Measurements from ENCODE around the gene PHACTR2.

DNA sequence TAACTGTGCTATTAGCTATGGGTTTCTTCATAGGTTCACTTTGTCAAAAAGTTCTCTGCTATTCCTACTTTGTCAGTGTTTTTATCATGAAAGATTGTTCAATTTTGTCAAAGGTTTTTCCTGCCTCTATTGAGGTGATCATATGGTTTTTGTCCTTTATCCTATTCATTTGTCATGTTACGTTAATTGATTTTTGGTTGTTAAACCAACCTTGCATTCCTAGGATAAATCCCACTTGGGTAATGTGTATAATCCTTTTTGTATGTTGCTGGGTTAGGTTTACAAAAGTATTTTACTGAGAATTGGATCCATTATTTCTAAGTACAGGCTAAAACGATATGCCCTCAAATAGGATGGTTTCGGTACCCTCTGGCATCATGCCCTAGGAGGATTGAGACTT lies 5.0 kb downstream of the PHACTR2 start:
- TF ChIP-seq POLR2A (IDR thresholded peaks at IDR 0.05) (no peak), POLR2AphosphoS5 (IDR thresholded peaks at IDR 0.05) (no peak), EP300 (IDR thresholded peaks at IDR 0.05) (no peak)
- TF ChIP-seq, protein P1, sequence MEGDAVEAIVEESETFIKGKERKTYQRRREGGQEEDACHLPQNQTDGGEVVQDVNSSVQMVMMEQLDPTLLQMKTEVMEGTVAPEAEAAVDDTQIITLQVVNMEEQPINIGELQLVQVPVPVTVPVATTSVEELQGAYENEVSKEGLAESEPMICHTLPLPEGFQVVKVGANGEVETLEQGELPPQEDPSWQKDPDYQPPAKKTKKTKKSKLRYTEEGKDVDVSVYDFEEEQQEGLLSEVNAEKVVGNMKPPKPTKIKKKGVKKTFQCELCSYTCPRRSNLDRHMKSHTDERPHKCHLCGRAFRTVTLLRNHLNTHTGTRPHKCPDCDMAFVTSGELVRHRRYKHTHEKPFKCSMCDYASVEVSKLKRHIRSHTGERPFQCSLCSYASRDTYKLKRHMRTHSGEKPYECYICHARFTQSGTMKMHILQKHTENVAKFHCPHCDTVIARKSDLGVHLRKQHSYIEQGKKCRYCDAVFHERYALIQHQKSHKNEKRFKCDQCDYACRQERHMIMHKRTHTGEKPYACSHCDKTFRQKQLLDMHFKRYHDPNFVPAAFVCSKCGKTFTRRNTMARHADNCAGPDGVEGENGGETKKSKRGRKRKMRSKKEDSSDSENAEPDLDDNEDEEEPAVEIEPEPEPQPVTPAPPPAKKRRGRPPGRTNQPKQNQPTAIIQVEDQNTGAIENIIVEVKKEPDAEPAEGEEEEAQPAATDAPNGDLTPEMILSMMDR (IDR thresholded peaks at IDR 0.05), result no peak

All from upper lobe of left lung (tissue), 4 donors.